Hepatocyte (in vitro differentiated cells): ENCODE data around the gene SMIM1. TPM values are rescaled to one million over a fixed set of nuclear protein-coding genes. Genes with fewer than 3 reads are reported as not detected.

Experiments
- DNase-seq: peaks from one replicate; pipeline ENCODE4 v3.0.0-alpha.2; 2016; ENCODE audit warnings: low spot score
- H2AFZ ChIP-seq: fragments of 200-600 bp; sonication (generic); 2 replicates; pipeline ENCODE4 v1.6.0; 2016; ENCODE audit warnings: antibody characterized with exemption, mild to moderate bottlenecking
- H3K27ac ChIP-seq: fragments of 200-600 bp; sonication (generic); 2 replicates; pipeline ENCODE4 v1.5.1; 2016; ENCODE audit warnings: mild to moderate bottlenecking
- H3K27me3 ChIP-seq: fragments of 200-600 bp; sonication (generic); 2 replicates; pipeline ENCODE4 v1.6.1; 2016
- H3K36me3 ChIP-seq: fragments of 200-600 bp; sonication (generic); replicated peaks from 2 replicates; pipeline ENCODE4 v1.5.1; 2016; ENCODE audit warnings: low read depth; ENCODE audit not compliant: insufficient read depth
- H3K4me1 ChIP-seq: fragments of 200-600 bp; sonication (generic); 2 replicates; pipeline ENCODE4 v1.5.1; 2016; ENCODE audit warnings: mild to moderate bottlenecking, moderate library complexity; ENCODE audit not compliant: insufficient read depth
- H3K4me2 ChIP-seq: fragments of 200-600 bp; sonication (generic); 2 replicates; pipeline ENCODE4 v1.6.0; 2016
- H3K4me3 ChIP-seq: fragments of 200-600 bp; sonication (generic); 2 replicates; pipeline ENCODE4 v1.5.1; 2016; ENCODE audit warnings: mild to moderate bottlenecking
- H3K79me2 ChIP-seq: fragments of 200-600 bp; sonication (generic); 2 replicates; pipeline ENCODE4 v1.6.0; 2017; ENCODE audit warnings: mild to moderate bottlenecking
- H3K9me2 ChIP-seq: fragments of 200-600 bp; sonication (generic); replicated peaks from 2 replicates; pipeline ENCODE4 v1.6.0; 2017; ENCODE audit warnings: mild to moderate bottlenecking; ENCODE audit not compliant: insufficient read depth
- H3K9me3 ChIP-seq: fragments of 200-600 bp; sonication (generic); 2 replicates; pipeline ENCODE4 v1.5.1; 2016; ENCODE audit warnings: low read depth, mild to moderate bottlenecking
- H4K20me1 ChIP-seq: fragments of 200-600 bp; sonication (generic); 2 replicates; pipeline ENCODE4 v1.6.0; 2016; ENCODE audit warnings: mild to moderate bottlenecking; ENCODE audit not compliant: insufficient read depth, poor library complexity, severe bottlenecking
- EZH2 ChIP-seq: fragments of 200-600 bp; sonication (generic); IDR thresholded peaks from 2 replicates; pipeline ENCODE4 v1.6.1; 2016; ENCODE audit warnings: antibody characterized with exemption, mild to moderate bottlenecking, borderline replicate concordance
- EZH2phosphoT487 ChIP-seq: fragments of 200-600 bp; sonication (generic); IDR thresholded peaks from one replicate; pipeline ENCODE4 v1.6.1; 2018; ENCODE audit warnings: antibody characterized with exemption, mild to moderate bottlenecking, low read depth, moderate library complexity; ENCODE audit not compliant: unreplicated experiment, severe bottlenecking
- WGBS: methylation state at CpG from one replicate; pipeline ENCODE4 v1.1.6; 2016; ENCODE audit warnings: low lambda C conversion rate; ENCODE audit errors: missing lambda C conversion rate; 5-methylcytosine and 5-hydroxymethylcytosine counted together
- polyA plus RNA-seq: library from polyadenylated mRNA; unstranded; fragments of >200 nt; fragmentation: Nextera tagmentation; extraction: Ambion mirVana; gene quantifications from 2 replicates; pipeline ENCODE4 v1.2.1, GENCODE V29; 2016
- total RNA-seq: library from RNA; depleted of rRNA; stranded (reverse); fragments of >200 nt; gene quantifications from 2 replicates; pipeline ENCODE4 v1.2.3, GENCODE V29; 2014
- TF ChIP-seq, protein P1 (sequence below): fragments of 200-600 bp; sonication (generic); IDR thresholded peaks from 2 replicates; pipeline ENCODE4 v1.5.1; 2016; ENCODE audit warnings: antibody characterized with exemption, mild to moderate bottlenecking; ENCODE audit not compliant: poor library complexity

Gene SMIM1
- total and polyA plus RNA-seq, 2 experiments from 2014 or later = 21.0 to 118 TPM

DNA sequence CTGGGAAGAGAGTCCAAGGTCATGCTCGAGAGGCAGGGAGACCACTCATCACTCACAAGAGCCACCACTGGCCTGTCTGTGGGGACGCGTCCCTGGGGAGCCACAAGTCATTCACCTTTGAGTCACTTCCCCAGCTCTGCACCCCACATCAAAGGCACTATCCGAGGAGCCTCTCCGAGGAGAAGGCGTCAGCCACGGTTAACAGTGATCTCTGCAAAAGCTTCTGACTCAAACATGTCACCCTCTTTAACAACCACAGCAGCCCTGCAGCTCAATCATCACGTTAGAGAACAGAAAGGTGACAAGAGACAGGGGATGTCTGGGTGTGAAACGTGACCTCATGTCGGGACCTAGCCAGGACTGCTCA is 14.8 kb downstream of the SMIM1 start:
- Histone ChIP-seq H4K20me1 (peaks cover 44% of the 10 kb centered on the region), H3K4me1 (no peaks in the 10 kb centered on the region), H3K27ac (no peak overlapping the region), H3K27me3 (no peaks in the 10 kb centered on the region), H3K4me3 (no peak overlapping the region), H3K9me2 (no peaks in the 10 kb centered on the region), H3K36me3 (peaks cover 5% of the 10 kb centered on the region), H3K4me2 (no peak overlapping the region), H3K9me3 (no peaks in the 10 kb centered on the region), H3K79me2 (peaks cover 35% of the 10 kb centered on the region), H2AFZ (no peak overlapping the region)
- TF ChIP-seq EZH2phosphoT487 (no peak), EZH2 (no peak)
- TF ChIP-seq, protein P1, sequence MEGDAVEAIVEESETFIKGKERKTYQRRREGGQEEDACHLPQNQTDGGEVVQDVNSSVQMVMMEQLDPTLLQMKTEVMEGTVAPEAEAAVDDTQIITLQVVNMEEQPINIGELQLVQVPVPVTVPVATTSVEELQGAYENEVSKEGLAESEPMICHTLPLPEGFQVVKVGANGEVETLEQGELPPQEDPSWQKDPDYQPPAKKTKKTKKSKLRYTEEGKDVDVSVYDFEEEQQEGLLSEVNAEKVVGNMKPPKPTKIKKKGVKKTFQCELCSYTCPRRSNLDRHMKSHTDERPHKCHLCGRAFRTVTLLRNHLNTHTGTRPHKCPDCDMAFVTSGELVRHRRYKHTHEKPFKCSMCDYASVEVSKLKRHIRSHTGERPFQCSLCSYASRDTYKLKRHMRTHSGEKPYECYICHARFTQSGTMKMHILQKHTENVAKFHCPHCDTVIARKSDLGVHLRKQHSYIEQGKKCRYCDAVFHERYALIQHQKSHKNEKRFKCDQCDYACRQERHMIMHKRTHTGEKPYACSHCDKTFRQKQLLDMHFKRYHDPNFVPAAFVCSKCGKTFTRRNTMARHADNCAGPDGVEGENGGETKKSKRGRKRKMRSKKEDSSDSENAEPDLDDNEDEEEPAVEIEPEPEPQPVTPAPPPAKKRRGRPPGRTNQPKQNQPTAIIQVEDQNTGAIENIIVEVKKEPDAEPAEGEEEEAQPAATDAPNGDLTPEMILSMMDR = no peak
- 96% methylated on average over 10 of the region's 10 CpGs for WGBS
- DNase-seq = no peak

DNA sequence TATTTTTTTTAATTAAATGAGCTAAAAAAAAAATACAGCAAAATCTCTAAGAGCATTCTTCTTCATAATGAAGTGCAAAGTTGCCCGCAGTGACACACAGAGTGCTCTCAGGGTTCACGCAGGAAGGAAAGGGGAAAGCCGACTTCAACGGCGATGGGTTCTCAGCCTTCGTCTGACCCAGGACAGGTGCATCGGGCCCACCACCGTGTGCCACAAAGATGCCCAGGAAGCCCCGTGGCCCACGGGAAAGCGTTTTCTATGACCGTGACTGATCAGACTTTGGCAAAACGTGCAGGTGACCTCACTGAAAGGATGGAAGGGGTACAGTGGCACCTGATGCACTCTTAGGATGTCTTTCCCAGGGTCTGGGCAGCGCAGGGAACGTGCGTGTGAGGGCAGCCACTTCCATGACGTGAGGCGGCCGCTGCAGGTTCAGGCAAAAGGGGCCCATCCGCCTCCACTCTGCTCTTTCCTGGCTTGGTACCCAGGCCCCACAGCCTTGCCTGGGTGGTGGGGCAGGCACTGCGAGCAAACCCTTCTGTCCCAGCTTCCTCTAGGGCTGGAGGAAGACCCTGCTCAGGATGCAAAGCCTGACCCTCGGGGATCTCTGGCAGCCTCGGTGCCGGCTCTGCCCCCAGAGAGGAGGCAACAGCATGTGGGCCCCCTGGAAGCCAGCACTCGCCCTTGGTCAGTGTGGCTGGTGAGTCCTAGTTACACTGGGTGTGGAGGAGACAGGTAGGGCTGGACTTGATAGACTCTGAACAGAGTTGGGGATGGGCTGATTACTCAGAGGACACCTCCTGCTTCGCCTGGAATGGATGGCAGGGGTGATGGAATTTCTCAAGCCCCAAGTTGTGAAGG is 15.4 kb downstream of the SMIM1 start:
- TF ChIP-seq EZH2phosphoT487 (no peak), EZH2 (no peak)
- TF ChIP-seq, protein P1 = no peak
- Histone ChIP-seq H3K4me3 (no peak overlapping the region), H3K4me1 (no peaks in the 10 kb centered on the region), H3K27me3 (no peaks in the 10 kb centered on the region), H4K20me1 (peaks cover 50% of the 10 kb centered on the region), H3K9me3 (no peaks in the 10 kb centered on the region), H3K79me2 (peaks cover 41% of the 10 kb centered on the region), H3K36me3 (peaks cover 5% of the 10 kb centered on the region), H3K4me2 (no peak overlapping the region), H3K27ac (no peak overlapping the region), H3K9me2 (no peaks in the 10 kb centered on the region), H2AFZ (no peak overlapping the region)
- no peak for DNase-seq
- 96% methylated on average over 26 of the region's 26 CpGs for WGBS

DNA sequence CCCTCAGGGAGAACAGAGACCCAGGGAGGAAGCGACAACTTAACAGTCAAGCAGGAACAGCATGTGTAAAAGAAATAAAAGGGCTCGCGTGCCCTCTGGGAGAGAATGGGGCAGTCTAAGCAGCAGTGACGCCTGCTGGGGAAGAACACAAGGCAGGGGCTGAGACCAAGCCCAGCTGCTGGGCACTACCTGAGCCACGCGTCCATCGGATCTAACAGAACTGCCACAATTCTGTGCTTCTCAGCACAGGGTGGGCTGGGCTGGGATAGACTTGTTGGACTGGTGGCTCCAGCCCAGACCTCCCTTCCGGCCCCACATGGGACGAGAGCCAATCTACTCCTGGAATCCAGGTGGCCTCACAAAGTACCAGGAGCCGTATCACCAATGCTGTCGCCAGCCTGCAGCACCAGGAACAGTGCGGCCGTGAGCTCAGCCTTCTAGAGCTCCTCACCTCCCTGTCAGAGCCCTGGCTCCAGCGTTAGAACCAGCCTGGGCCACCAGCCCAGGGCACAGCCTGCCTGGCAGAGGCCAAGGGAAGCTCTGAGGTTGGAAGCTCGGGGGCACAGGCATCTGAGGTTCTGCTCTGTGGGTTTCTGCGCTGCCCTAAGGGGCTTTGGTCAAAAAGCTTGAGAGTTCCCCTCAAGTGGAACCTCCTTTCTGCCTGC is 16.3 kb downstream of the SMIM1 start:
- no peak overlapping the region for H3K4me2 ChIP-seq
- H3K27me3 ChIP-seq = no peaks in the 10 kb centered on the region
- TF ChIP-seq EZH2 (no peak), EZH2phosphoT487 (no peak)
- TF ChIP-seq, protein P1 = no peak
- peaks cover 5% of the 10 kb centered on the region for H3K36me3 ChIP-seq
- H2AFZ ChIP-seq = no peak overlapping the region
- H3K9me2 ChIP-seq = no peaks in the 10 kb centered on the region
- peaks cover 59% of the 10 kb centered on the region for H4K20me1 ChIP-seq
- no peak overlapping the region for H3K4me3 ChIP-seq
- H3K79me2 ChIP-seq = peaks cover 50% of the 10 kb centered on the region
- H3K27ac ChIP-seq = no peak overlapping the region
- peaks cover 3% of the 10 kb centered on the region for H3K4me1 ChIP-seq
- 96% methylated on average over 16 of the region's 16 CpGs for WGBS
- DNase-seq = no peak
- H3K9me3 ChIP-seq = no peaks in the 10 kb centered on the region
